Transverse colon (tissue), 4 donors: ENCODE measurements around the gene TSPAN8. TPM values are rescaled to one million over a fixed set of nuclear protein-coding genes. Genes with fewer than 3 reads are reported as not detected.

Source experiments
- DNase-seq: peaks from one replicate; pipeline ENCODE4 v3.0.0-alpha.2; 2019
- H3K27ac ChIP-seq, 4 donors: fragments of 200-600 bp; sonication (generic); 2 replicates each; pipeline ENCODE4 v1.5.1; 2016 to 2018; ENCODE audit warnings: inconsistent platforms in 4 of 4
- H3K27me3 ChIP-seq: fragments of 200-600 bp; sonication (generic); 2 replicates; pipeline ENCODE4 v1.5.1; 2017; ENCODE audit warnings: inconsistent platforms
- H3K36me3 ChIP-seq, 4 donors: fragments of 200-600 bp; sonication (generic); 2 replicates each; pipeline ENCODE4 v1.5.1; 2017 to 2019; ENCODE audit warnings: inconsistent platforms in 4 of 4
- H3K4me1 ChIP-seq, 4 donors: fragments of 200-600 bp; sonication (generic); 2 replicates each; pipeline ENCODE4 v1.5.1; 2017 to 2020; ENCODE audit warnings: inconsistent platforms in 4 of 4
- H3K4me3 ChIP-seq, 4 donors: fragments of 200-600 bp; sonication (generic); 1 replicate in 1 of 4; 2 replicates in 3 of 4; pipeline versions ENCODE4 v1.5.1 to v1.6.1; 2017 to 2019; ENCODE audit warnings: inconsistent platforms in 4 of 4
- H3K9me3 ChIP-seq, 2 donors: fragments of 200-600 bp; sonication (generic); 2 replicates each; pipeline ENCODE4 v1.5.1; 2017 to 2019; ENCODE audit warnings: inconsistent platforms in 2 of 2
- CTCF ChIP-seq, 5 experiments: fragments of 200-600 bp in 3 of 5; fragments of 450-650 bp in 2 of 5; sonication (generic) in 3 of 5; IDR thresholded peaks; 1 replicate in 2 of 5; 2 replicates in 3 of 5; pipeline ENCODE4 v1.5.1; 2016 to 2017; ENCODE audit warnings: antibody characterized with exemption in 5 of 5, inconsistent platforms in 3 of 5, mild to moderate bottlenecking in 2 of 5, moderate library complexity in 1 of 5
- EP300 ChIP-seq: sonication (generic); formaldehyde crosslinking; IDR thresholded peaks from one replicate; pipeline ENCODE4 v1.6.1; 2017; ENCODE audit warnings: antibody characterized with exemption, low read depth
- POLR2A ChIP-seq: fragments of 450-650 bp; IDR thresholded peaks from one replicate; pipeline ENCODE4 v1.6.1; 2016; ENCODE audit warnings: antibody characterized with exemption, mild to moderate bottlenecking, moderate library complexity
- POLR2AphosphoS5 ChIP-seq, 3 donors: sonication (generic); formaldehyde crosslinking; IDR thresholded peaks; one replicate each; pipeline ENCODE4 v1.6.1; 2016; ENCODE audit warnings: antibody characterized with exemption in 3 of 3
- WGBS, 2 donors: methylation state at CpG; one replicate each; pipeline ENCODE4 v1.1.5; 2018; ENCODE audit warnings: low coverage in 1 of 2; 5-methylcytosine and 5-hydroxymethylcytosine counted together
- in situ Hi-C, 4 donors: fragments of 200-750 bp; cut with MboI; loops; one replicate each; pipeline versions ENCODE4 v1.15.0 to v1.15.1; 2017; ENCODE audit warnings: low sequenced_read_pairs in 3 of 4, low pct_ligation_motif_present in 1 of 4, low pct_unique_long_range_greater_than_20kb in 1 of 4
- intact Hi-C: fragments of 100-400 bp; cut with DNase I; formaldehyde crosslinking; loops from one replicate; pipeline ENCODE4 v1.15.1; 2023; ENCODE audit warnings: low total_unique reads
- total RNA-seq, 4 donors: library from RNA; depleted of rRNA; stranded (reverse); fragments of >200 nt; gene quantifications; one replicate each; pipeline ENCODE4 v1.1.0, GENCODE V29; 2016

Gene TSPAN8
- total RNA-seq, 4 donors from 2014 or later, result 217 to 1,195 (median 646) TPM

GRCh38 chr12:71164166-71164565 lies 6.4 kb upstream of the TSPAN8 start:
- Histone ChIP-seq H3K9me3 (no peaks in the 10 kb centered on the region), H3K27ac (peak overlapping the region; percentile 82 to 87 (median 82)), H3K4me1 (peaks cover 0 to 76% (median 48%) of the 10 kb centered on the region in 4 donors), H3K36me3 (no peaks in the 10 kb centered on the region), H3K4me3 (no peak overlapping the region), H3K27me3 (no peaks in the 10 kb centered on the region)
- TF ChIP-seq POLR2A (no peak), EP300 (no peak), CTCF (IDR thresholded peaks at IDR 0.05) (no peak), POLR2AphosphoS5 (IDR thresholded peaks at IDR 0.05) (no peak)
- DNase-seq, result no peak
- 37 to 43% methylated on average over 5 of the region's 5 CpGs for WGBS, 2 donors
- intact Hi-C loops, result no loop called here
- in situ Hi-C loops, result no loop called here

GRCh38 chr12:71162832-71163763 lies 5.3 kb upstream of the TSPAN8 start:
- Histone ChIP-seq H3K4me1 (peaks cover 0 to 81% (median 53%) of the 10 kb centered on the region in 4 donors), H3K9me3 (no peaks in the 10 kb centered on the region), H3K27me3 (no peaks in the 10 kb centered on the region), H3K36me3 (no peaks in the 10 kb centered on the region), H3K4me3 (no peak overlapping the region), H3K27ac (peak overlapping the region; percentile 82 to 87 (median 82))
- intact Hi-C loops, result no loop called here
- in situ Hi-C loops, result no loop called here
- whole genome bisulfite sequencing, 2 donors, result 33 to 49% methylated on average over 6 to 8 of the region's 8 CpGs
- TF ChIP-seq POLR2A, result no peak
- TF ChIP-seq CTCF (IDR thresholded peaks at IDR 0.05), result no peak
- TF ChIP-seq EP300, result no peak
- peak in 1 of 3 donors; percentile 23 for TF ChIP-seq POLR2AphosphoS5 (IDR thresholded peaks at IDR 0.05)
- no peak for DNase-seq

- H3K4me3 ChIP-seq, result no peak overlapping the region
- TF ChIP-seq CTCF (IDR thresholded peaks at IDR 0.05) (no peak), POLR2AphosphoS5 (IDR thresholded peaks at IDR 0.05) (peak in 2 of 3 donors; percentile 23 to 69), EP300 (no peak), POLR2A (peak; percentile 35)
- H3K27me3 ChIP-seq, result no peaks in the 10 kb centered on the region
- peak overlapping the region; percentile 82 to 87 (median 82) for H3K27ac ChIP-seq
- intact Hi-C loops (no loop called here), in situ Hi-C loops (no loop called here)
- DNase-seq, result no peak
- WGBS, 2 donors, result 13 to 38% methylated on average over 1 of the region's 1 CpG
- H3K36me3 ChIP-seq, result no peaks in the 10 kb centered on the region
- H3K9me3 ChIP-seq, result no peaks in the 10 kb centered on the region
- peaks cover 0 to 70% (median 49%) of the 10 kb centered on the region in 4 donors for H3K4me1 ChIP-seq
Observed at GRCh38 chr12:71161591-71161990, 3.8 kb upstream of the TSPAN8 start.

- in situ Hi-C loops, result no loop called here
- 59 to 66% methylated on average over 4 of the region's 4 CpGs for WGBS, 2 donors
- peak overlapping the region; percentile 82 to 87 (median 82) for H3K27ac ChIP-seq
- no peaks in the 10 kb centered on the region for H3K9me3 ChIP-seq
- intact Hi-C loops, result no loop called here
- no peaks in the 10 kb centered on the region for H3K36me3 ChIP-seq
- peaks cover 0 to 65% (median 49%) of the 10 kb centered on the region in 4 donors for H3K4me1 ChIP-seq
- no peak overlapping the region for H3K4me3 ChIP-seq
- no peak for DNase-seq
- H3K27me3 ChIP-seq, result no peaks in the 10 kb centered on the region
- TF ChIP-seq POLR2AphosphoS5 (IDR thresholded peaks at IDR 0.05) (no peak), CTCF (IDR thresholded peaks at IDR 0.05) (no peak), POLR2A (no peak), EP300 (no peak)
Observed at GRCh38 chr12:71160585-71160984, 2.8 kb upstream of the TSPAN8 start.
